ENCODE data around the gene SLMAP. TPM values are rescaled to one million over a fixed set of nuclear protein-coding genes. Genes with fewer than 3 reads are reported as not detected.
A peak's percentile ranks its signal among the peaks of the same experiment; 100 is the strongest.

Gene SLMAP
- total RNA-seq, 4 donors from 2014 or later, result 104 to 369 (median 186) TPM

GRCh38 chr3:57756528-57757401 is 656 bp downstream of the SLMAP start:
- Histone ChIP-seq H3K27me3 (no peaks in the 10 kb centered on the region), H3K36me3 (no peaks in the 10 kb centered on the region), H3K4me1 (peaks cover 0 to 4% of the 10 kb centered on the region in 2 donors), H3K27ac (peak overlapping the region; percentile 91 to 92), H3K4me3 (peak overlapping the region; percentile 96 to 98), H3K9me3 (no peaks in the 10 kb centered on the region)
- intact Hi-C loops (cut with DNase I; ENCODE audit: low total_unique reads), result no loop called here
- no peak for TF ChIP-seq POLR2A (IDR thresholded peaks at IDR 0.05)
- no peak for TF ChIP-seq CTCF (IDR thresholded peaks at IDR 0.05)
- DNase-seq, result peak; percentile 58 to 59

GRCh38 chr3:57757642-57758297 is 1.7 kb downstream of the SLMAP start:
- intact Hi-C loops (cut with DNase I; ENCODE audit: low total_unique reads), result no loop called here
- TF ChIP-seq POLR2A (IDR thresholded peaks at IDR 0.05) (no peak), CTCF (IDR thresholded peaks at IDR 0.05) (no peak)
- Histone ChIP-seq H3K36me3 (no peaks in the 10 kb centered on the region), H3K27ac (peak overlapping the region; percentile 91 to 92), H3K9me3 (no peaks in the 10 kb centered on the region), H3K4me3 (peak overlapping the region; percentile 96 to 98), H3K4me1 (peaks cover 0 to 4% of the 10 kb centered on the region in 2 donors), H3K27me3 (no peaks in the 10 kb centered on the region)
- no peak for DNase-seq

DNA sequence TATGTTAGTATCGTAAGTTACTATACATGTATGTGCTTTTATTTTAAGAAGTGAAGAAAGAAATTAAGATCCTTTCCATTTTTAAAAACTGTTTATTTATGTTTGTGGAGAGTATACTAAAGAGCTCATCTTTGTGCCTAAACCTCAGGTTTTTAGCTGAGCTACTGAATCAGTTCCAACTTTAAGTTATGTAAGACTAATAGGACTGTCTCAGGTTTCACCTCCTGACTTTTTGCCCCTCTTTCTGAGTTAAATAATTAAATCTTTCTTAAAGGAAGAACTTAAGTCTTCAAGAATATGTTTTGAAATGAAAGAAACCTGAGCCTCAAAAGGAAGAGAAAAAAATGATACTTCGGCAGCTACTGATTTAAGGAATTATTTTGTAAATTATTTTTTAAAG is 2.6 kb downstream of the SLMAP start:
- peak overlapping the region in 1 of 2 donors; percentile 96 for H3K4me3 ChIP-seq

DNA sequence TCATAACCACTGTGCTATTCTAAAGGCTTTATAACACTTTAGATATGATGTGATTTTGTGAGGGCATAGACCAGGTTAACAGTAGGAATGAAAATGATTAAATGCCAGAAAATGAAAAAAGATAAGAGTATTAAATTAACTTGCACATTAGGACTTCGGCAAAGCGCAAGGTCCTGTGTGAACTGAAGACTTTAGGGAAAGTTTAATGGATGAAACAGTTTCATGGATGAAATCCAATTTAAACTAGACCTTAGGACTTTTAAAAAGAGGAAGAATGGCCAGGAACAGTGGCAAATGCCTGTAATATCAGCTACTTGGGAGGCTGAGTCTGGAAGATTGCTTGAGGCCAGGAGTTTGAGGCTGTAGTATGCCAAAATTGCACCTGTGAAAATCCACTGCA is 8.7 kb downstream of the SLMAP start:
- peaks cover 0 to under 1% of the 10 kb centered on the region in 2 donors for H3K4me1 ChIP-seq
- H3K27ac ChIP-seq, result no peak overlapping the region
- intact Hi-C loops (cut with DNase I; ENCODE audit: low total_unique reads), result no loop called here
- no peak overlapping the region for H3K4me3 ChIP-seq
- DNase-seq, result no peak
- no peaks in the 10 kb centered on the region for H3K36me3 ChIP-seq
- H3K27me3 ChIP-seq, result no peaks in the 10 kb centered on the region
- TF ChIP-seq POLR2A (IDR thresholded peaks at IDR 0.05) (no peak), CTCF (IDR thresholded peaks at IDR 0.05) (no peak)
- no peaks in the 10 kb centered on the region for H3K9me3 ChIP-seq

More for the DNA sequence above, 2.6 kb downstream of the SLMAP start:
- no peaks in the 10 kb centered on the region for H3K9me3 ChIP-seq
- peaks cover 0 to 4% of the 10 kb centered on the region in 2 donors for H3K4me1 ChIP-seq
- H3K27me3 ChIP-seq, result no peaks in the 10 kb centered on the region
- no peak overlapping the region for H3K27ac ChIP-seq
- H3K36me3 ChIP-seq, result no peaks in the 10 kb centered on the region
- no peak for TF ChIP-seq CTCF (IDR thresholded peaks at IDR 0.05)
- TF ChIP-seq POLR2A (IDR thresholded peaks at IDR 0.05), result no peak
- DNase-seq, result no peak
- intact Hi-C loops (cut with DNase I; ENCODE audit: low total_unique reads), result no loop called here

DNA sequence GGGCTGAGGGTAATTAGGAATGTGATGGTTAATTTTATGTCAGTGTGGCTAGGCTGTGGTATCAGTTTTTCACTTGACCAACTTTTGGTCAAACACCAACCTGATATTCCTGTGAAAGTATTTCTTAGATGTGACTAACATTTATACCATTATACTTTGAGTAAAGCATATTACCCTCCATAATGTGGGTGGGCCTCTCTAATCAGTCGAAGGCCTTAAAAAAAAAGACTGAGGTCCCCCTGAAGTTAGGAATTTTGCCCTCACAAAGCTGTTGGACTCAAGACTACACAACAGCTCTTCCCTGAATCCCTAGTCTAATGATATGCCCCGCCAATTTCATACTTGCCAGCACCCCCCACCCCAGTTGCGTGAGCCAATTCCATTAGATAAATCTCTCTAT is 12.5 kb downstream of the SLMAP start:
- H3K4me1 ChIP-seq, result peaks cover 0 to 3% of the 10 kb centered on the region in 2 donors
- DNase-seq, result no peak
- no peaks in the 10 kb centered on the region for H3K27me3 ChIP-seq
- H3K36me3 ChIP-seq, result no peaks in the 10 kb centered on the region
- H3K9me3 ChIP-seq, result no peaks in the 10 kb centered on the region
- no peak overlapping the region for H3K27ac ChIP-seq
- TF ChIP-seq CTCF (IDR thresholded peaks at IDR 0.05) (no peak), POLR2A (IDR thresholded peaks at IDR 0.05) (no peak)
- no peak overlapping the region for H3K4me3 ChIP-seq
- intact Hi-C loops (cut with DNase I; ENCODE audit: low total_unique reads), result no loop called here

Measured in uterus (tissue), 4 donors.